SU-DHL-6 (cell line): ENCODE results near the gene CLDN10.

Source experiments
- H2AFZ ChIP-seq: fragments of 200-600 bp; sonication (generic); 2 replicates; pipeline ENCODE4 v1.6.1; 2014; ENCODE audit warnings: low read depth, mild to moderate bottlenecking, moderate library complexity, mixed read lengths, antibody characterized with exemption, low read length; ENCODE audit not compliant: severe bottlenecking
- H3F3A ChIP-seq: fragments of 200-600 bp; shearing (Covaris generic); 2 replicates; pipeline ENCODE4 v1.6.0; 2016; ENCODE audit warnings: antibody characterized with exemption, mild to moderate bottlenecking; ENCODE audit not compliant: insufficient read depth
- H3K27ac ChIP-seq: fragments of 200-600 bp; sonication (generic); 2 replicates; pipeline ENCODE4 v1.5.1; 2016; ENCODE audit warnings: low read depth, mild to moderate bottlenecking, low read length, moderate library complexity, mixed read lengths
- H3K27me3 ChIP-seq: fragments of 200-600 bp; sonication (generic), shearing (Covaris generic); 2 replicates; pipeline ENCODE4 v1.6.0; 2014; ENCODE audit warnings: mild to moderate bottlenecking, low read length
- H3K36me3 ChIP-seq: fragments of 200-600 bp; sonication (generic); 2 replicates; pipeline ENCODE4 v1.6.1; 2014; ENCODE audit warnings: mild to moderate bottlenecking, low read length, mixed read lengths
- H3K4me2 ChIP-seq: fragments of 300-600, 200-600 bp; shearing (Covaris generic), sonication (generic); 2 replicates; pipeline ENCODE4 v1.6.0; 2014; ENCODE audit warnings: low read length, low read depth, mild to moderate bottlenecking; ENCODE audit not compliant: poor library complexity, severe bottlenecking
- H3K4me3 ChIP-seq: fragments of 200-600 bp; sonication (generic); 2 replicates; pipeline ENCODE4 v1.5.1; 2014; ENCODE audit warnings: antibody characterized with exemption, low read length, mild to moderate bottlenecking, mixed read lengths; ENCODE audit not compliant: insufficient read depth, poor library complexity, severe bottlenecking
- H3K79me2 ChIP-seq: fragments of 200-600 bp; sonication (generic); 2 replicates; pipeline ENCODE4 v1.6.1; 2014; ENCODE audit warnings: mild to moderate bottlenecking, low read length, moderate library complexity; ENCODE audit not compliant: insufficient read depth
- H3K9ac ChIP-seq: fragments of 200-600 bp; sonication (generic); 2 replicates; pipeline ENCODE4 v1.7.0; 2014; ENCODE audit warnings: mild to moderate bottlenecking, low read length
- H3K9me2 ChIP-seq: fragments of 200-600 bp; sonication (generic); replicated peaks from 2 replicates; pipeline ENCODE4 v1.6.1; 2014; ENCODE audit warnings: low read length; ENCODE audit not compliant: insufficient read depth
- H3K9me3 ChIP-seq: fragments of 200-600 bp; sonication (generic); 2 replicates; pipeline ENCODE4 v1.6.1; 2014; ENCODE audit warnings: low read length, mixed read lengths; ENCODE audit not compliant: insufficient read depth
- H4K20me1 ChIP-seq: fragments of 200-600 bp; sonication (generic); 2 replicates; pipeline ENCODE4 v1.6.1; 2014; ENCODE audit warnings: low read depth, mild to moderate bottlenecking, antibody characterized with exemption, low read length, moderate library complexity, mixed read lengths
- CTCF ChIP-seq: fragments of 200-600 bp; sonication (generic); IDR thresholded peaks from one replicate; pipeline ENCODE4 v1.5.1; 2017; ENCODE audit warnings: antibody characterized with exemption, mild to moderate bottlenecking, low read length, moderate library complexity; ENCODE audit not compliant: insufficient read depth, poor library complexity, severe bottlenecking
- EZH2phosphoT487 ChIP-seq: fragments of 200-600 bp; sonication (generic), shearing (Covaris generic); conservative IDR thresholded peaks from 2 replicates; pipeline ENCODE4 v1.6.1; 2018; ENCODE audit warnings: mild to moderate bottlenecking, antibody characterized with exemption, low read length, moderate library complexity, mixed read lengths

Gene CLDN10

DNA sequence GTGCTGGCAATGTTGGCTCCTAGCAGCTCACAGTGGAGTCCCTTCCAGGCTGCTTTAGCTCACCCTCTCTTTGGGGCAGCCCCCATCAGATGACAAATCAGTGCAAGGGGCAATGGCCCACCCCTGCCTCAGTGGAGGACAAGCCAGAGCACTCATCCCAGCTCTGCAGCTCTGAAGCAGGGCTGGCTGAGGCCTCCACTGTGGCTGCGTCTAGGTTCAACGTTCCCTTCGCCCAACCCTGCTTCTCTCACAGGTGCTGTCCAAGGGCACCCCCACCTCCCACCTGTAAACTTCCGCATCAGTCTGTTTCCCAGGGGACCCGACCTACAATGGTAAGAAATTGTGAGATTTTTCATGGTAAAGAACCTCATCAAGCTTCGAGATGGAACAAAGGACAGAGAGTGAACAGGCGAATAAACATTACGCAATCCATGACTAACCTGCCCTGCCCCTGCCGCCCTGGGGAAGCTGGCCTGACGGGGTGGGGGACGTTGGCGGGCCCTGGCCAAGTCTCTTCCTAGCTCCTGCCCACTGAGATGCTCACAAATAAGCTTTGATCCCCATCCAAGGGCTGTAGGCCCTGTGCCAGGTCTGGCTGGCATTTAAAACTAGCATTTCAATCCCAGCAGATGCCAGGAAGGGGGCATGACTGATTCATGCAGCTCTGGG is 51.5 kb downstream of the CLDN10 start:
- Histone ChIP-seq H3F3A (no peaks in the 10 kb centered on the region), H3K36me3 (no peaks in the 10 kb centered on the region), H3K79me2 (no peaks in the 10 kb centered on the region), H3K4me3 (no peak overlapping the region), H3K27me3 (no peaks in the 10 kb centered on the region), H3K9ac (no peak overlapping the region), H3K9me3 (no peaks in the 10 kb centered on the region), H4K20me1 (no peaks in the 10 kb centered on the region), H3K9me2 (no peaks in the 10 kb centered on the region), H2AFZ (no peak overlapping the region), H3K27ac (no peak overlapping the region), H3K4me2 (no peak overlapping the region)
- TF ChIP-seq EZH2phosphoT487 (no peak), CTCF (no peak)

DNA sequence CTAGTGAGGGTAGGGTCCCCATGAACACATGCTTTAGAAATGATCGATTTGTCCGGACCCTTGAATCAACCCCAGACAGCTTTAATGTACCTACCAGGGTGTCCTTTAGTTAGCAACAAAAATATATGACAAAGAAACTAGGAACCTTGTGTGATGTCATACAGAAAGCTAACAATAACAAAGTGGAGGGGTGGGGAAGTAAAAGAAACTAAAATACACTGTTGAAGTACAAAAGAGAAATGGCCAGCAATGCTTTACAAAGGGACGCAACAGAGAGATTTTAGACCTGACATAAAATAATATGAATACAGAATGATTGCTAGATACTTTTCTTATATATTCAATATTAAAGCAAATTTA is 52.0 kb downstream of the CLDN10 start:
- no peak overlapping the region for H3K4me2 ChIP-seq
- no peaks in the 10 kb centered on the region for H4K20me1 ChIP-seq
- H3K27ac ChIP-seq = no peak overlapping the region
- H3F3A ChIP-seq = no peaks in the 10 kb centered on the region
- TF ChIP-seq CTCF = no peak
- no peak for TF ChIP-seq EZH2phosphoT487
- no peak overlapping the region for H3K4me3 ChIP-seq
- no peak overlapping the region for H2AFZ ChIP-seq
- no peak overlapping the region for H3K9ac ChIP-seq
- H3K36me3 ChIP-seq = no peaks in the 10 kb centered on the region
- no peaks in the 10 kb centered on the region for H3K27me3 ChIP-seq
- no peaks in the 10 kb centered on the region for H3K9me2 ChIP-seq
- no peaks in the 10 kb centered on the region for H3K79me2 ChIP-seq
- no peaks in the 10 kb centered on the region for H3K9me3 ChIP-seq

- H3K4me3 ChIP-seq = no peak overlapping the region
- no peaks in the 10 kb centered on the region for H4K20me1 ChIP-seq
- H3K9ac ChIP-seq = no peak overlapping the region
- H3K9me2 ChIP-seq = no peaks in the 10 kb centered on the region
- no peaks in the 10 kb centered on the region for H3K9me3 ChIP-seq
- H3K4me2 ChIP-seq = no peak overlapping the region
- H3K36me3 ChIP-seq = no peaks in the 10 kb centered on the region
- H3K27me3 ChIP-seq = no peaks in the 10 kb centered on the region
- no peak overlapping the region for H3K27ac ChIP-seq
- TF ChIP-seq EZH2phosphoT487 = no peak
- TF ChIP-seq CTCF = no peak
- no peaks in the 10 kb centered on the region for H3F3A ChIP-seq
- no peak overlapping the region for H2AFZ ChIP-seq
- no peaks in the 10 kb centered on the region for H3K79me2 ChIP-seq
Observed at GRCh38 chr13:95605448-95606125, 53.1 kb downstream of the CLDN10 start.
